ENCODE results near the gene NEUROG3.
A peak's percentile ranks its signal among the peaks of the same experiment; 100 is the strongest.
"Not testable (repeated sequence)": the region's sequence is repeated elsewhere in the genome, so short reads cannot be mapped to it uniquely, and the experiment has no call there.

Gene NEUROG3

DNA sequence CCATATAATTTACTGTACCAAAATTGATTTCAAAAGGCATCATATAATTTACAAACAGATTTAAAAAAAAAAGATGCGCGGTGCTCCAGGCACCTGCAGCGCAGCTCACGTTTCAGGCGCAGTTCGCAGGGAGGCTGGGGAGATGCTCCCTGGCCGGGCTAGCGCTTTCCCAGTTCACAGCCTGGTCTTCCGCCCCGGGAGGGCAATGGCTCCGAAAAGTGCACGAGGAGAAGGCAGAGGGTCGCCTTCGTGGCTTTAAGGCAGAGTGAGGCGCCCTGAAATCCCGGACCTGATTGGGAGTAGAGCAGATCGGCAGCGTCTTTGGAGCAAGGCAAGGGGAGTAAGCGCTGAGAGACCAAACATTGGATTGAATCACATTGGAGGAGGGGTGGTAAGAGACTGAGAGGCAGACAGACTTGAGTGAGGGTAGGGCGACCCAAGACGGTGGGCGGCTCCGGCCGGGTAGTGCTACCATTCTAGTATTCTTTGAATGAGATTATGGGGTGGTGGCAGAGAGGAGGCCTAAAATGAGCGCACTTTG lies 1.5 kb downstream of the NEUROG3 start:
- no peak for DNase-seq

GRCh38 chr10:69570050-69570816 lies 3.0 kb downstream of the NEUROG3 start:
- no peak for DNase-seq

- no peak for DNase-seq
These were observed 3.8 kb downstream of the NEUROG3 start for GRCh38 chr10:69569396-69569934.

- DNase-seq, result no peak
These were observed 4.5 kb downstream of the NEUROG3 start for GRCh38 chr10:69568472-69569395.

- DNase-seq, result peak; percentile 54
These were observed 5.3 kb downstream of the NEUROG3 start for GRCh38 chr10:69567920-69568319.

GRCh38 chr10:69562731-69563254 lies 10.4 kb downstream of the NEUROG3 start:
- no peak for DNase-seq

GRCh38 chr10:69559525-69559924 lies 13.7 kb downstream of the NEUROG3 start:
- no peak for DNase-seq

DNA sequence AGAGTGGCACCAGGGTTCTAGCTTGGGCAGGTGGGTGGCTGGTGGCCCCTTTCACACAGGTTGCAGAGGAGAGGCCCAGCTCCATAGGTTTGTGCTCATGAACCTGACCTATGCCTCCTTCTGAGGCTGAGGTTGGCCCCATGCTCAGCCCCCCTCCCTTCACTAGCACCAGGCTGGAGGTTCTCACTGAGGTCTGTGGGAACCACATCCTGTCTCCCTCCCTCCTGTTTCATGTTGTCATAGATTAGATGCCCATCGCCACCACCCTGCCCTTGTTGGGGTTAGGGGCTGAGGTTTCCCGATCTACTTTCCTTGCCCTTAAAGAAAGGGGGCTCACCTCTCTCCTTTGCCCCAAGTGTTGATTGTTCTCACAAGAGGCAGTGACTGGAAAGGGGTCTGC lies 14.7 kb downstream of the NEUROG3 start:
- no peak for DNase-seq

- DNase-seq, result no peak
These were observed 18.6 kb downstream of the NEUROG3 start for GRCh38 chr10:69554611-69555010.

GRCh38 chr10:69553328-69553727 lies 19.9 kb downstream of the NEUROG3 start:
- no peak for DNase-seq

- no peak for DNase-seq
These were observed 21.0 kb downstream of the NEUROG3 start for GRCh38 chr10:69552268-69552667.

DNA sequence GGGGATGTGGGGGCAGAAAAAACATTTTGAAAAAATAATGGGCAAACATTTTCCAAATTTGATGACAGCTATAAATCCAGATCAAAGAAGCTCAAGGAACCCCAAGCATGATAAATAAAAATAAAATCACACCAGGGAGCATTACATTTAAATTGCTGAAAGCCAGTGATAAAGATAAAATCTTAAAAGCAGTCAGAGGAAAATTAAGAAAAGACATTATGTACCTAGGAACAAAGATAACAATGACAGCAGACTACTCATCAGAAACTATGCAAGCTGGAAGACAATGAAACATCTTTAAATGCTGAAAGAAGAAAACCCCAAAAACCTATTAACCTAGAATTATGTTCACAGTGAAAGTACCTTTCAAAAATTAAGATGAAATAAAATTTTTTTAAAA lies 23.3 kb downstream of the NEUROG3 start:
- DNase-seq, result no peak

GRCh38 chr10:69541463-69541862 lies 31.8 kb downstream of the NEUROG3 start:
- no peak for DNase-seq

- DNase-seq, result no peak
These were observed 34.8 kb downstream of the NEUROG3 start for GRCh38 chr10:69538461-69538860.

- DNase-seq, result no peak
These were observed 35.8 kb downstream of the NEUROG3 start for GRCh38 chr10:69537449-69537848.

- not testable (repeated sequence) for DNase-seq
These were observed 36.7 kb downstream of the NEUROG3 start for GRCh38 chr10:69536521-69536920.

DNA sequence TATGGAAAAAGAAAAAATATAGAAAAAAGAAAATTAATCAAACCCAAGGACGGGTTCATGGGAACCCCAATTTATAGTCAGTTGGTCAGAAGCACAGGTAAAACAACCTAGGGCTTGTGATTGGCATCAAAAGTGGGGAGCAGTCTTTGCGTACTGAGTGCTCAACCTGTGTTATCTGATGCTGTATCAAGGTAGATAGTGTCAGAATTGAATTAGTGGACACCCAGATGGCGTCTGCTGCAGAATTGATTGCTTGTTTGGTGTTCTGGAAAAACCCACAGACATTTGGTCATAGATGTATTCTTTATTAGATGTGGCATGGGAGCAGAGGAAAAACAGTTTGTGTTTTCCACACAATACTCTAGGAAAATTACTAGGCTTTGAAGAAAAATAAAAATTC lies 39.6 kb downstream of the NEUROG3 start:
- no peak for DNase-seq

GRCh38 chr10:69527961-69528360 lies 45.3 kb downstream of the NEUROG3 start:
- DNase-seq, result no peak
